Naive thymus-derived CD4-positive, alpha-beta T cell (primary cell): ENCODE measurements around the gene MSH2. TPM values are rescaled to one million over a fixed set of nuclear protein-coding genes. Genes with fewer than 3 reads are reported as not detected.

ENCODE experiments used
- ATAC-seq: fragments of 150-1000 bp; cut with Tn5 transposase; 2 replicates; pipeline ENCODE4 v1.10.0; 2021; ENCODE audit warnings: mild to moderate bottlenecking, moderate library complexity
- CTCF ChIA-PET: fragments of 350-600 bp; sonication (Branson Sonifier 250); formaldehyde crosslinking; loops from one replicate; lab custom pipeline; 2021; ENCODE audit warnings: antibody characterized with exemption; lab: Charles Lee
- POLR2A ChIA-PET: fragments of 350-600 bp; sonication (Branson Sonifier 250); formaldehyde crosslinking; loops from one replicate; lab custom pipeline; 2021; ENCODE audit warnings: antibody characterized with exemption, inconsistent platforms; lab: Charles Lee
- DNase-seq, 9 donors: peaks; one replicate each; pipeline versions ENCODE4 v3.0.0 to v3.0.0-alpha.2; 2020 to 2022; ENCODE audit warnings: mixed read lengths in 1 of 9
- H3K27ac ChIP-seq: one replicate; pipeline ENCODE4 v1.7.0; 2013; ENCODE audit warnings: mild to moderate bottlenecking, low read depth, low read length, moderate library complexity
- H3K27me3 ChIP-seq, 2 donors: one replicate each; pipeline ENCODE4 v1.7.0; 2013; ENCODE audit warnings: low read length in 2 of 2, mild to moderate bottlenecking in 2 of 2, moderate library complexity in 2 of 2; ENCODE audit not compliant: control insufficient read depth in 2 of 2, insufficient read depth in 2 of 2
- H3K36me3 ChIP-seq, 3 experiments: 1 replicate in 2 of 3; 2 replicates in 1 of 3; pipeline ENCODE4 v1.7.0; 2013; ENCODE audit warnings: low read length in 3 of 3, mild to moderate bottlenecking in 3 of 3, moderate library complexity in 1 of 3; ENCODE audit not compliant: insufficient read depth in 3 of 3, control insufficient read depth in 2 of 3
- H3K4me1 ChIP-seq, 2 donors: one replicate each; pipeline ENCODE4 v1.7.0; 2013; ENCODE audit warnings: low read length in 2 of 2, mild to moderate bottlenecking in 2 of 2, moderate library complexity in 1 of 2; ENCODE audit not compliant: control insufficient read depth in 2 of 2, insufficient read depth in 2 of 2
- H3K4me3 ChIP-seq: 2 replicates; pipeline ENCODE4 v1.7.0; 2013; ENCODE audit warnings: mild to moderate bottlenecking, low read length
- H3K9me3 ChIP-seq, 3 experiments: 1 replicate in 2 of 3; 2 replicates in 1 of 3; pipeline ENCODE4 v1.7.0; 2013; ENCODE audit warnings: low read length in 3 of 3; ENCODE audit not compliant: control insufficient read depth in 2 of 3
- H3K27ac Mint-ChIP-seq, 9 donors: one replicate each; pipeline ENCODE4 v1.8.0; 2020 to 2022; ENCODE audit warnings: mixed read lengths in 9 of 9, mild to moderate bottlenecking in 8 of 9, moderate library complexity in 5 of 9, inconsistent platforms in 2 of 9
- H3K27me3 Mint-ChIP-seq, 5 donors: one replicate each; pipeline ENCODE4 v1.8.0; 2021 to 2022; ENCODE audit warnings: mixed read lengths in 5 of 5, mild to moderate bottlenecking in 1 of 5
- H3K36me3 Mint-ChIP-seq, 5 donors: one replicate each; pipeline ENCODE4 v1.8.0; 2020 to 2022; ENCODE audit warnings: mixed read lengths in 5 of 5, mild to moderate bottlenecking in 3 of 5, inconsistent platforms in 1 of 5
- H3K4me1 Mint-ChIP-seq, 7 donors: one replicate each; pipeline ENCODE4 v1.8.0; 2020 to 2022; ENCODE audit warnings: mixed read lengths in 7 of 7, mild to moderate bottlenecking in 3 of 7, inconsistent platforms in 1 of 7
- H3K4me3 Mint-ChIP-seq, 10 donors: one replicate each; pipeline ENCODE4 v1.8.0; 2020 to 2022; ENCODE audit warnings: mild to moderate bottlenecking in 10 of 10, mixed read lengths in 10 of 10, moderate library complexity in 6 of 10, inconsistent platforms in 2 of 10
- H3K9me3 Mint-ChIP-seq, 11 donors: one replicate each; pipeline ENCODE4 v1.8.0; 2020 to 2022; ENCODE audit warnings: mixed read lengths in 11 of 11, mild to moderate bottlenecking in 4 of 11, inconsistent platforms in 1 of 11, moderate library complexity in 1 of 11
- intact Hi-C, 2 donors: fragments of 100-400 bp; cut with micrococcal nuclease; formaldehyde crosslinking; loops; one replicate each; pipeline ENCODE4 v1.15.1; 2023
- polyA plus RNA-seq, 2 donors: library from polyadenylated mRNA; unstranded; fragments of 300-500 nt; fragmentation: Illumina TruSeq; gene quantifications; one replicate each; pipeline ENCODE4 v1.2.3, GENCODE V29; 2021
- total RNA-seq, 6 experiments: library from RNA in 5 of 6; stranded (reverse) in 5 of 6; gene quantifications; 1 replicate in 5 of 6; 2 replicates in 1 of 6; pipeline ENCODE4 v1.2.3 and lab custom pipeline; 2021 to 2026

The MSH2 gene
- total and polyA plus RNA-seq, 7 experiments from 2014 or later: 12.2 to 46.8 (median 39.1) TPM

DNA sequence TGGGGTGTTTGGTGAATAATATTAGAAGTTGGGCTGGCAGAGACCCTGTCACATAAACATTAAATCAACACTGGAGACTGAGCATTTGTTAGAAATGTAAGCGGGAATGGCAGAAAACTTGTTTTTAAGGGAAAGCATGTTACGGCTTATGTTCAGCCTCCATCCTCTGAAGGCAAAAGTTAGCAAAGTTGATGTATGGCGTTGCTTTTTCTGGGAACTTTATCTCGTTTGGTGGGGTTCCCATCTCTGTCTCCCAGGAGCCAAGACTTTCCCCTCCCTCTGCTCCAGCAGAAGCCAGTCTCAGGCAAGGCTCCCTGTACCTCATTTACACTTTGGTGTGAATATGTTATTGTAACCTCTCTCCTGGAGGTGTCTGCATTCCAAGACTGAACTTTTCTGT is 105.1 kb downstream of the MSH2 start:
- ChIA-PET CTCF (no interaction called here), POLR2A (no interaction called here)
- no peak overlapping the region for H3K4me3 ChIP-seq
- H3K4me1 ChIP-seq: no peaks in the 10 kb centered on the region
- H3K9me3 Mint-ChIP-seq: peaks cover 0 to 28% (median 11%) of the 10 kb centered on the region in 11 donors
- DNase-seq (no peak), ATAC-seq (no peak)
- H3K9me3 ChIP-seq: peaks cover 0 to 14% (median 0%) of the 10 kb centered on the region in 3 experiments
- H3K36me3 ChIP-seq: no peaks in the 10 kb centered on the region
- no peak overlapping the region for H3K27ac Mint-ChIP-seq
- no peak overlapping the region for H3K4me3 Mint-ChIP-seq
- H3K36me3 Mint-ChIP-seq: peaks cover 4 to 33% (median 17%) of the 10 kb centered on the region in 5 donors
- intact Hi-C loops: no loop called here
- H3K27ac ChIP-seq: no peak overlapping the region
- H3K4me1 Mint-ChIP-seq: peaks cover 0 to 31% (median under 1%) of the 10 kb centered on the region in 7 donors
- no peaks in the 10 kb centered on the region for H3K27me3 ChIP-seq
- H3K27me3 Mint-ChIP-seq: peaks cover 0 to 4% (median 0%) of the 10 kb centered on the region in 5 donors

DNA sequence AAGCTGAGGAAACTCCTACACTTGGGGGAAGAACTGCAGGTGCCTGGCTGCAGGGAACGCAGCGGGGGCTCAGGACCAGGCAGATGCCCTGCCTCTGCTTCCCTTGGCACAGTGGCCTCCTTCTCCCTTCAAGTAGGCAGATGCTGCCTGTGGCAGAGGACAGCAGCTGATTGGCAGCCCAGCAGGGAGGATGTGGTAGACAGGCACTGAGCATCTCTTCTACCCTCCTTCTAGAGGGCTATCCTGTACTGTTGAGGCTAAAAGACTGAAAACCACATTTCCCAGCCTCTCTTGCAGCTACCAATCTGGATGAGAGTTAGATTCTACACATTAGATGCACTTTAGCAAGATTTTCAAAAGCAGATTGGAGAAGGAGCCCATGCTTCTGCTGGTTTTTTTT is 105.7 kb downstream of the MSH2 start:
- no peak overlapping the region for H3K4me3 Mint-ChIP-seq
- H3K27me3 ChIP-seq: no peaks in the 10 kb centered on the region
- no peak for DNase-seq
- peak overlapping the region in 1 of 9 donors; percentile 39 for H3K27ac Mint-ChIP-seq
- H3K36me3 ChIP-seq: no peaks in the 10 kb centered on the region
- intact Hi-C loops: no loop called here
- no peak overlapping the region for H3K27ac ChIP-seq
- H3K27me3 Mint-ChIP-seq: peaks cover 0 to 4% (median 0%) of the 10 kb centered on the region in 5 donors
- H3K4me1 ChIP-seq: no peaks in the 10 kb centered on the region
- ChIA-PET CTCF (no interaction called here), POLR2A (no interaction called here)
- peaks cover 0 to 30% (median 6%) of the 10 kb centered on the region in 7 donors for H3K4me1 Mint-ChIP-seq
- H3K4me3 ChIP-seq: no peak overlapping the region
- ATAC-seq: no peak
- H3K9me3 ChIP-seq: peaks cover 0 to 14% (median 0%) of the 10 kb centered on the region in 3 experiments
- H3K9me3 Mint-ChIP-seq: peaks cover 0 to 28% (median 11%) of the 10 kb centered on the region in 11 donors
- peaks cover 4 to 39% (median 17%) of the 10 kb centered on the region in 5 donors for H3K36me3 Mint-ChIP-seq

DNA sequence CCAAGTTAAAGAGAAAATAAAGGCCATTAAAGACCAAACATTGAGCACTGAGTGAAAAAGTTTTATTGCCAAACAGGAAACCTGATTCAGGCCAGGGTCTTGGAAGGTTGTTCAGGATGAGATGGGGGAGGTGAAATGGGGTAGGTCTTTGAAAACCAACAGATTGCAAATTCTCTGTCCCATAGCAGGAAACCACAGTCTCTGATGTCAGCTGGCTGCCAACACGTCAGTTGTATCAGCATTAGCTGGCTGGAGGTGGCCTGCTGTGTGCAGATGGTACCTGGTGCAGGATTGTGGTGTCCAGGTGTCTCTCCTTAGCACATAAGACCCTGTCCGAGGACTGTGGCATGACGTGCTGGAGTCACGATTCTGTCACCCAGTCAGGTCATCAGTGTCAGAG is 106.3 kb downstream of the MSH2 start:
- ChIA-PET POLR2A (no interaction called here), CTCF (no interaction called here)
- no peak overlapping the region for H3K27ac ChIP-seq
- no peaks in the 10 kb centered on the region for H3K36me3 ChIP-seq
- no peaks in the 10 kb centered on the region for H3K27me3 ChIP-seq
- H3K4me3 ChIP-seq: no peak overlapping the region
- intact Hi-C loops: no loop called here
- ATAC-seq (no peak), DNase-seq (no peak)
- H3K27ac Mint-ChIP-seq: no peak overlapping the region
- H3K4me1 Mint-ChIP-seq: peaks cover 0 to 26% (median 9%) of the 10 kb centered on the region in 7 donors
- H3K4me1 ChIP-seq: no peaks in the 10 kb centered on the region
- peaks cover 0 to 14% (median 0%) of the 10 kb centered on the region in 3 experiments for H3K9me3 ChIP-seq
- H3K27me3 Mint-ChIP-seq: peaks cover 0 to 3% (median 0%) of the 10 kb centered on the region in 5 donors
- peaks cover 0 to 22% (median 11%) of the 10 kb centered on the region in 11 donors for H3K9me3 Mint-ChIP-seq
- peaks cover 4 to 41% (median 18%) of the 10 kb centered on the region in 5 donors for H3K36me3 Mint-ChIP-seq
- no peak overlapping the region for H3K4me3 Mint-ChIP-seq

DNA sequence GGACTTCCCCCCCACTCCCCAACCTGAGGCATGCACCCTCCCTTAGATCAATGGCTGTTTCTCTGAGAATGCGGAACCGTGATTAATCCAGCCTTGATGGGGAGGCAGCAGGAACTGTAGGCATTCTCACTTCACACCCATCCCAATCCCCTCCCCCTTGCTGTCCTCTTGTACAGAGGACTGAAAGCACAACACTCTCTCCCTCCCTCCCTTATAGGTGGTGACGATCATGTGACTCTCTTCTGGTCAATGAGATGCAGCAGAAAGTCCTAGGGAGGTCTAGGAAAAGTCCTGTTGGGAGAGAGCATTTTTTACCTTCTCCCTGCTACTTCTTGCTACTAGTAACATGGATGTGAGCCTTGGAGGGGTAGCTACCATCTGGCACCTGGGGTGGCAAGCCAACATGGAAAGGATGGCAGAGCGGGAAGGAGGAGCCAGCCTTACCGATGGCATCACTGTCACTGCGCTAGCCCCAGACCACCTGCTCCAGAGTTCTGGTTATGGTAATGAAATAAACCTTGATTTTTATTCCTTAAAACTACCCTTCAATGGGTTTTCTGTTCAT is 106.9 kb downstream of the MSH2 start:
- ChIA-PET CTCF (no interaction called here), POLR2A (no interaction called here)
- DNase-seq: no peak
- Histone ChIP-seq H3K4me1 (no peaks in the 10 kb centered on the region), H3K9me3 (peaks cover 0 to 10% (median 0%) of the 10 kb centered on the region in 3 experiments), H3K36me3 (no peaks in the 10 kb centered on the region), H3K27me3 (no peaks in the 10 kb centered on the region), H3K4me3 (no peak overlapping the region), H3K27ac (no peak overlapping the region)
- intact Hi-C loops: no loop called here
- H3K27me3 Mint-ChIP-seq: no peaks in the 10 kb centered on the region
- H3K36me3 Mint-ChIP-seq: peaks cover 4 to 39% (median 18%) of the 10 kb centered on the region in 5 donors
- no peak for ATAC-seq
- no peak overlapping the region for H3K4me3 Mint-ChIP-seq
- H3K9me3 Mint-ChIP-seq: peaks cover 0 to 16% (median 8%) of the 10 kb centered on the region in 11 donors
- H3K27ac Mint-ChIP-seq: no peak overlapping the region
- peaks cover 0 to 26% (median 9%) of the 10 kb centered on the region in 7 donors for H3K4me1 Mint-ChIP-seq

DNA sequence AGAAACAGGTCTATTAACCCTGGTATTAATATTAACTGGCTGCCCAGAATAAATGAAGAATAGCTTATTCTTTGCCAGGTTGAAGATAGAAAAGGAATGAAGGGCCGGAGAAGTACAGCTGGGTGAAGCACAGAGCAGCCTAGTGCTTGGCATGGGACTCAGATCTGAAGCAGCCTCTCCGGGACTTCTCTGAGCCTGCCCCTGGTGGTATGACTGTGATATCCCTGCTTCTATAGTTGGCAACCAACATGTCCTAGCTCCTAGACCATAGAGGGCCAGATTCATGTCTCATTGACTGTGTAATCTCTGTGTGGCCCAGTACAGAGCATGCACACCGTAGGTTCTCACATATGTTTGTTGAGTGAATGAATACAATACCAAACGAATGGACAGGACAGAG is 107.8 kb downstream of the MSH2 start:
- H3K27ac Mint-ChIP-seq: no peak overlapping the region

DNA sequence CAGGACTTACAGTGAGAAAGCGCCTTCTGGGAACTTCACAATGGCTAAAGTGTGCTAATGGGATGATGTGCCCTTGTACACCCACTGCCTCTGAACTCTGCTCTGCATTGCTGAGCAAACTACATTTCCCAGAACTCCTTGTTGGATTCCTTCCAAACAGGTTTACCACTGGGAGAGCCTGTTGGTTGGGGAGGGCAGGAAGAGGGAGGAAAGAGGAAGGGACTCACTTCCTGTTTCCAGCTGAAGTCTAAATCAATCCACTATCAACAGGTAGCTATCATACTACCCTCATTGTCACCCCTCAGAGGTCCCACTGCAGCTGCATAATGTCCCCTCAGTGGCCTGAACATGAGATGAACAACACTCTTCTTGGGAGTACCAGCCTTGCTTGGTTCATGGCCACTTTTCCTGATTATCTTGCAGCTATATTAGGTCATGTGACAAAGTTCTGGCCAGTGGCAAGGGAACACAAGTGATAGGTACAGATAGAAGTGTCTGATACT is 109.7 kb downstream of the MSH2 start:
- Mint-ChIP-seq H3K4me3 (no peak overlapping the region), H3K4me1 (peaks cover 0 to 26% (median 9%) of the 10 kb centered on the region in 7 donors), H3K27me3 (no peaks in the 10 kb centered on the region), H3K36me3 (peaks cover 1 to 31% (median 14%) of the 10 kb centered on the region in 5 donors), H3K9me3 (peaks cover 0 to 5% (median 0%) of the 10 kb centered on the region in 11 donors), H3K27ac (no peak overlapping the region)
- DNase-seq (no peak), ATAC-seq (no peak)
- H3K27me3 ChIP-seq: no peaks in the 10 kb centered on the region
- H3K4me3 ChIP-seq: no peak overlapping the region
- no peaks in the 10 kb centered on the region for H3K36me3 ChIP-seq
- no peaks in the 10 kb centered on the region for H3K9me3 ChIP-seq
- no peak overlapping the region for H3K27ac ChIP-seq
- intact Hi-C loops: no loop called here
- CTCF ChIA-PET: no interaction called here
- H3K4me1 ChIP-seq: no peaks in the 10 kb centered on the region
- POLR2A ChIA-PET: no interaction called here

More for the DNA sequence above, 107.8 kb downstream of the MSH2 start:
- Histone ChIP-seq H3K27me3 (no peaks in the 10 kb centered on the region), H3K36me3 (no peaks in the 10 kb centered on the region), H3K27ac (no peak overlapping the region), H3K4me3 (no peak overlapping the region), H3K4me1 (no peaks in the 10 kb centered on the region), H3K9me3 (peaks cover 0 to 4% (median 0%) of the 10 kb centered on the region in 3 experiments)
- Mint-ChIP-seq H3K27me3 (no peaks in the 10 kb centered on the region), H3K9me3 (peaks cover 0 to 8% (median 4%) of the 10 kb centered on the region in 11 donors), H3K4me3 (no peak overlapping the region), H3K36me3 (peaks cover 4 to 35% (median 14%) of the 10 kb centered on the region in 5 donors), H3K4me1 (peaks cover 0 to 26% (median 9%) of the 10 kb centered on the region in 7 donors)
- no peak for ATAC-seq
- DNase-seq: no peak
- POLR2A ChIA-PET: no interaction called here
- intact Hi-C loops: no loop called here
- CTCF ChIA-PET: no interaction called here
